ENCODE measurements around the gene ST6GALNAC3.

- TF ChIP-seq, protein P1, sequence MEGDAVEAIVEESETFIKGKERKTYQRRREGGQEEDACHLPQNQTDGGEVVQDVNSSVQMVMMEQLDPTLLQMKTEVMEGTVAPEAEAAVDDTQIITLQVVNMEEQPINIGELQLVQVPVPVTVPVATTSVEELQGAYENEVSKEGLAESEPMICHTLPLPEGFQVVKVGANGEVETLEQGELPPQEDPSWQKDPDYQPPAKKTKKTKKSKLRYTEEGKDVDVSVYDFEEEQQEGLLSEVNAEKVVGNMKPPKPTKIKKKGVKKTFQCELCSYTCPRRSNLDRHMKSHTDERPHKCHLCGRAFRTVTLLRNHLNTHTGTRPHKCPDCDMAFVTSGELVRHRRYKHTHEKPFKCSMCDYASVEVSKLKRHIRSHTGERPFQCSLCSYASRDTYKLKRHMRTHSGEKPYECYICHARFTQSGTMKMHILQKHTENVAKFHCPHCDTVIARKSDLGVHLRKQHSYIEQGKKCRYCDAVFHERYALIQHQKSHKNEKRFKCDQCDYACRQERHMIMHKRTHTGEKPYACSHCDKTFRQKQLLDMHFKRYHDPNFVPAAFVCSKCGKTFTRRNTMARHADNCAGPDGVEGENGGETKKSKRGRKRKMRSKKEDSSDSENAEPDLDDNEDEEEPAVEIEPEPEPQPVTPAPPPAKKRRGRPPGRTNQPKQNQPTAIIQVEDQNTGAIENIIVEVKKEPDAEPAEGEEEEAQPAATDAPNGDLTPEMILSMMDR (IDR thresholded peaks at IDR 0.05), result no peak
- no peak for TF ChIP-seq POLR2A (IDR thresholded peaks at IDR 0.05)
Measured at GRCh38 chr1:76335882-76336281, 261.3 kb downstream of the ST6GALNAC3 start.

Data from heart left ventricle (tissue), 13 donors.